ENCODE results near the gene OR8D4.

GRCh38 chr11:123920943-123921342, 19.0 kb downstream of the OR8D4 start:
- TF ChIP-seq CTCF (IDR thresholded peaks at IDR 0.05; ENCODE audit: poor library complexity, severe bottlenecking) (no peak), REST (IDR thresholded peaks at IDR 0.05; ENCODE audit: borderline replicate concordance) (no peak), EZH2 (IDR thresholded peaks at IDR 0.05; ENCODE audit: borderline replicate concordance, insufficient read depth, low read length, poor library complexity, severe bottlenecking) (no peak), TAF1 (IDR thresholded peaks at IDR 0.05; ENCODE audit: low read depth) (no peak)

Data from neural cell (in vitro differentiated cells).